HepG2 (cell line): ENCODE results near the gene C11orf91. TPM values are rescaled to one million over a fixed set of nuclear protein-coding genes. Genes with fewer than 3 reads are reported as not detected.
"Not testable (repeated sequence)": the region's sequence is repeated elsewhere in the genome, so short reads cannot be mapped to it uniquely, and the experiment has no call there.

ENCODE experiments used
- ATAC-seq: fragments of 200-7000 bp; cut with Tn5 transposase; 3 replicates; pipeline ENCODE4 v1.9.1; 2020; ENCODE audit warnings: mild to moderate bottlenecking, moderate library complexity
- BruUV-seq: library from RNA; stranded (reverse); fragments of 400-500 nt; replicated peaks from 2 replicates; lab custom pipeline; 2021; lab: Mats Ljungman, UMichigan
- CTCF ChIA-PET: fragments of 300-600 bp; formaldehyde crosslinking; extraction: SDS; loops from one replicate; lab custom pipeline; 2021; ENCODE audit warnings: low total read pairs, inconsistent platforms, low intra/inter-chr PET ratio; lab: Yijun Ruan, JAX
- POLR2A ChIA-PET: fragments of 350-600 bp; sonication (Branson Sonifier 250); formaldehyde crosslinking; loops from one replicate; lab custom pipeline; 2020; ENCODE audit warnings: antibody characterized with exemption, inconsistent platforms; lab: Yijun Ruan, JAX
- DNase-seq: peaks from one replicate; pipeline ENCODE4 v3.0.0-alpha.2; 2015; ENCODE audit warnings: low spot score
- FAIRE-seq: peaks from 3 replicates; lab custom pipeline; 2011; peaks lifted over from hg19 to GRCh38; lab: Jason Lieb, UNC
- H2AFZ ChIP-seq: one replicate; pipeline ENCODE4 v1.6.1; 2011; ENCODE audit warnings: low read length, inconsistent platforms
- H3K27ac ChIP-seq: fragments of 300-600 bp; 3 replicates; pipeline ENCODE4 v1.8.0; 2011; ENCODE audit warnings: mixed run types, mild to moderate bottlenecking, mixed read lengths, low read length, inconsistent platforms; ENCODE audit not compliant: insufficient read depth; ENCODE audit errors: extremely low read length
- H3K27me3 ChIP-seq, 2 experiments: fragments of 200-600 bp in 1 of 2; 2 replicates in 1 of 2; 3 replicates in 1 of 2; pipeline versions ENCODE4 v1.6.0 to v1.8.0; 2011; ENCODE audit warnings: low read length in 2 of 2, mild to moderate bottlenecking in 2 of 2, moderate library complexity in 2 of 2, inconsistent platforms in 1 of 2; ENCODE audit not compliant: insufficient read depth in 2 of 2, control insufficient read depth in 1 of 2
- H3K36me3 ChIP-seq, 2 experiments: fragments of 200-600 bp in 1 of 2; replicated peaks in 1 of 2; 2 replicates in 1 of 2; 3 replicates in 1 of 2; pipeline versions ENCODE4 v1.5.1 to v1.8.0; 2011; ENCODE audit warnings: low read length in 2 of 2, inconsistent platforms in 1 of 2; ENCODE audit not compliant: insufficient read depth in 2 of 2, control insufficient read depth in 1 of 2
- H3K4me1 ChIP-seq: 2 replicates; pipeline ENCODE4 v1.5.1; 2012; ENCODE audit warnings: low read length, inconsistent platforms; ENCODE audit not compliant: insufficient read depth
- H3K4me2 ChIP-seq: 2 replicates; pipeline ENCODE4 v1.6.0; 2011; ENCODE audit warnings: low read depth, low read length, inconsistent platforms
- H3K4me3 ChIP-seq, 3 experiments: fragments of 200-600 bp in 1 of 3; sonication (generic), shearing (Covaris generic) in 1 of 3; replicated peaks in 1 of 3; 2 replicates each; pipeline ENCODE4 v1.5.1; 2011 to 2016; ENCODE audit warnings: low read length in 3 of 3, inconsistent platforms in 2 of 3, low read depth in 2 of 3, mild to moderate bottlenecking in 2 of 3, control low read depth in 1 of 3, mixed read lengths in 1 of 3; ENCODE audit not compliant: insufficient read depth in 1 of 3
- H3K79me2 ChIP-seq: one replicate; pipeline ENCODE4 v1.6.1; 2011; ENCODE audit warnings: low read length, inconsistent platforms; ENCODE audit not compliant: insufficient read depth
- H3K9ac ChIP-seq: 2 replicates; pipeline ENCODE4 v1.6.0; 2011; ENCODE audit warnings: mild to moderate bottlenecking, low read depth, low read length, inconsistent platforms; ENCODE audit not compliant: insufficient read depth
- H3K9me3 ChIP-seq: 2 replicates; pipeline ENCODE4 v1.5.1; 2012; ENCODE audit warnings: mild to moderate bottlenecking, low read length
- H4K20me1 ChIP-seq: 2 replicates; pipeline ENCODE4 v1.6.0; 2011; ENCODE audit warnings: inconsistent platforms, mild to moderate bottlenecking, low read length, moderate library complexity; ENCODE audit not compliant: insufficient read depth
- DR1 ChIP-seq: sonication (generic); formaldehyde crosslinking; IDR thresholded peaks from 2 replicates; pipeline ENCODE4 v1.8.0; 2021; ENCODE audit warnings: mild to moderate bottlenecking, missing genetic modification reagents, inconsistent platforms
- ELF1 ChIP-seq: sonication (generic); formaldehyde crosslinking; IDR thresholded peaks from 2 replicates; pipeline ENCODE4 v1.4.0; 2020; ENCODE audit warnings: missing genetic modification reagents
- JDP2 ChIP-seq: sonication (generic); formaldehyde crosslinking; IDR thresholded peaks from 2 replicates; pipeline ENCODE4 v1.8.1; 2022; ENCODE audit warnings: missing genetic modification reagents, borderline replicate concordance
- MTF1 ChIP-seq: sonication (generic); formaldehyde crosslinking; IDR thresholded peaks from 2 replicates; pipeline ENCODE4 v1.5.0; 2020; ENCODE audit warnings: missing genetic modification reagents
- NFKB2 ChIP-seq: sonication (generic); formaldehyde crosslinking; IDR thresholded peaks from 2 replicates; pipeline ENCODE4 v1.4.0; 2020; ENCODE audit warnings: missing genetic modification reagents, borderline replicate concordance
- RFX5 ChIP-seq: IDR thresholded peaks from 2 replicates; pipeline ENCODE4 v1.6.1; 2011; ENCODE audit warnings: low read depth, low read length, improper control_type of control experiment
- RNF2 ChIP-seq: fragments of 450-650 bp; conservative IDR thresholded peaks from 2 replicates; pipeline ENCODE4 v1.6.1; 2016; ENCODE audit warnings: low read depth
- ZBTB4 ChIP-seq: sonication (generic); formaldehyde crosslinking; IDR thresholded peaks from 2 replicates; pipeline ENCODE4 v1.4.0; 2020; ENCODE audit warnings: missing genetic modification reagents, mild to moderate bottlenecking, borderline replicate concordance
- ZBTB43 ChIP-seq: sonication (generic); formaldehyde crosslinking; conservative IDR thresholded peaks from 2 replicates; pipeline ENCODE4 v1.4.0; 2020; ENCODE audit warnings: missing genetic modification reagents
- ZFP91 ChIP-seq: sonication (generic); formaldehyde crosslinking; IDR thresholded peaks from 2 replicates; pipeline ENCODE4 v1.9.0; 2022; ENCODE audit warnings: missing genetic modification reagents, mild to moderate bottlenecking, borderline replicate concordance
- ZNF775 ChIP-seq: sonication (generic); formaldehyde crosslinking; IDR thresholded peaks from 2 replicates; pipeline ENCODE4 v1.4.0; 2020; ENCODE audit warnings: missing genetic modification reagents, mild to moderate bottlenecking, moderate library complexity, borderline replicate concordance
- WGBS: methylation state at CpG from one replicate; pipeline ENCODE4 v1.1.6; 2017; ENCODE audit warnings: low lambda C conversion rate; 5-methylcytosine and 5-hydroxymethylcytosine counted together
- in situ Hi-C: cut with HindIII; loops from 2 replicates; pipeline ENCODE4 v1.10.0; 2017; ENCODE audit warnings: low pct_unique_long_range_greater_than_20kb; ENCODE audit not compliant: extremely low pct_ligation_motif_present
- intact Hi-C: fragments of 100-400 bp; cut with micrococcal nuclease; formaldehyde crosslinking; loops from one replicate; pipeline ENCODE4 v1.10.0; 2022; ENCODE audit not compliant: unreplicated experiment
- polyA plus RNA-seq, 8 experiments: library from polyadenylated mRNA; depleted of rRNA in 3 of 8; stranded (reverse) in 7 of 8; unstranded in 1 of 8; fragments of >200 nt; fragmentation: Illumina TruSeq in 4 of 8; extraction: Trizol in 4 of 8; gene quantifications; 2 replicates each; pipeline versions ENCODE4 v1.2.1 to v1.2.3, GENCODE V29; 2011 to 2016; ENCODE audit warnings: low read depth in 4 of 8, missing spikeins in 1 of 8, mixed read lengths in 1 of 8; ENCODE audit not compliant: insufficient read depth in 1 of 8
- total RNA-seq, 5 experiments: library from RNA; depleted of rRNA; stranded (reverse); fragments of >200 nt; fragmentation: Illumina TruSeq; extraction: Trizol; gene quantifications; 2 replicates each; pipeline ENCODE4 v1.2.3, GENCODE V29; 2016; ENCODE audit warnings: low read depth in 1 of 5

C11orf91 gene
- total and polyA plus RNA-seq, 2 of the 13 experiments (the other 11 are each of a cell fraction or from before 2014, with no cell fraction given), result 0.35 TPM; not detected in 1

GRCh38 chr11:33663121-33663520, 37.5 kb downstream of the C11orf91 start (continued):
- TF ChIP-seq ZBTB4 (no peak), ELF1 (CRISPR knock-in tag) (no peak), MTF1 (CRISPR knock-in tag) (no peak)

- in situ Hi-C loops, H2AFZ ChIP-seq, ATAC-seq, H3K4me2 ChIP-seq, H3K4me1 ChIP-seq, DNase-seq, FAIRE-seq, H3K36me3 ChIP-seq, CTCF ChIA-PET, intact Hi-C loops, H3K9me3 ChIP-seq, H3K27ac ChIP-seq, H3K79me2 ChIP-seq, POLR2A ChIA-PET, BruUV-seq, H4K20me1 ChIP-seq, H3K9ac ChIP-seq, H3K4me3 ChIP-seq: not testable (repeated sequence)
- 44% methylated on average over 7 of the region's 7 CpGs for WGBS
- H3K27me3 ChIP-seq, result peaks cover 0 to 22% of the 10 kb centered on the region in 2 experiments; a peak in 2 of 5 replicates
Observed at GRCh38 chr11:33661526-33661925, 39.1 kb downstream of the C11orf91 start.

GRCh38 chr11:33660962-33661361, 39.7 kb downstream of the C11orf91 start:
- 30% methylated on average over 4 of the region's 4 CpGs for whole genome bisulfite sequencing
- FAIRE-seq (no peak), DNase-seq (no peak), ATAC-seq (no peak)
- Histone ChIP-seq H4K20me1 (no peaks in the 10 kb centered on the region), H3K4me1 (no peaks in the 10 kb centered on the region), H3K9ac (no peak overlapping the region), H3K4me3 (no peak overlapping the region), H3K9me3 (no peaks in the 10 kb centered on the region), H3K36me3 (no peaks in the 10 kb centered on the region), H3K27ac (no peak overlapping the region), H3K79me2 (no peaks in the 10 kb centered on the region), H2AFZ (no peak overlapping the region), H3K4me2 (no peak overlapping the region), H3K27me3 (peaks cover 0 to 26% of the 10 kb centered on the region in 2 experiments; a peak in 2 of 5 replicates)
- POLR2A ChIA-PET, result no interaction called here
- CTCF ChIA-PET, result no interaction called here
- intact Hi-C loops, result no loop called here
- in situ Hi-C loops, result no loop called here
- BruUV-seq, result no TSS peak
- TF ChIP-seq JDP2 (CRISPR knock-in tag) (no peak), DR1 (CRISPR knock-in tag) (no peak), RFX5 (no peak), ZNF775 (CRISPR knock-in tag) (no peak), ZBTB43 (no peak), NFKB2 (no peak), ZFP91 (CRISPR knock-in tag) (no peak), RNF2 (no peak)
